Heart left ventricle (tissue), 16 donors: ENCODE results near the gene TMEM38A. TPM values are rescaled to one million over a fixed set of nuclear protein-coding genes. Genes with fewer than 3 reads are reported as not detected.

Source experiments
- ATAC-seq, 4 donors: fragments of 200-7000 bp; cut with Tn5 transposase; one replicate each; pipeline ENCODE4 v1.9.1; 2020 to 2022; ENCODE audit warnings: moderate library complexity in 4 of 4, mild to moderate bottlenecking in 3 of 4, moderate number of reproducible peaks in 1 of 4
- DNase-seq, 5 donors: peaks; one replicate each; pipeline ENCODE4 v3.0.0-alpha.2; 2020
- H3K27ac ChIP-seq, 12 donors: fragments of 200-600 bp; sonication (generic) in 4 of 12; one replicate each; pipeline versions ENCODE4 v1.5.0 to v1.8.0; 2016 to 2022; ENCODE audit warnings: mild to moderate bottlenecking in 2 of 12
- H3K27me3 ChIP-seq, 9 donors: fragments of 200-600 bp; sonication (generic) in 2 of 9; one replicate each; pipeline versions ENCODE4 v1.5.1 to v1.8.0; 2016 to 2022; ENCODE audit warnings: mild to moderate bottlenecking in 3 of 9
- H3K36me3 ChIP-seq, 9 donors: fragments of 200-600 bp; sonication (generic) in 2 of 9; one replicate each; pipeline versions ENCODE4 v1.5.0 to v1.8.0; 2018 to 2022; ENCODE audit warnings: mild to moderate bottlenecking in 2 of 9
- H3K4me1 ChIP-seq, 12 donors: fragments of 200-600 bp; sonication (generic) in 4 of 12; one replicate each; pipeline versions ENCODE4 v1.5.0 to v1.8.0; 2016 to 2022; ENCODE audit warnings: mild to moderate bottlenecking in 3 of 12
- H3K4me3 ChIP-seq, 12 donors: fragments of 200-600 bp; sonication (generic) in 4 of 12; one replicate each; pipeline versions ENCODE4 v1.5.0 to v1.8.0; 2017 to 2022; ENCODE audit warnings: mild to moderate bottlenecking in 9 of 12, moderate library complexity in 4 of 12
- H3K9me3 ChIP-seq, 12 donors: fragments of 200-600 bp; sonication (generic) in 4 of 12; one replicate each; pipeline versions ENCODE4 v1.5.0 to v1.8.0; 2016 to 2022; ENCODE audit warnings: mild to moderate bottlenecking in 1 of 12
- CTCF ChIP-seq, 12 donors: fragments of 200-600 bp; sonication (generic) in 4 of 12; IDR thresholded peaks; one replicate each; pipeline versions ENCODE4 v1.5.0 to v1.8.0; 2018 to 2022; ENCODE audit warnings: antibody characterized with exemption in 12 of 12, mild to moderate bottlenecking in 5 of 12
- POLR2A ChIP-seq, 2 donors: fragments of 450-650 bp; IDR thresholded peaks; one replicate each; pipeline ENCODE4 v1.6.1; 2017; ENCODE audit warnings: antibody characterized with exemption in 2 of 2, mild to moderate bottlenecking in 2 of 2, moderate library complexity in 2 of 2
- WGBS, 4 donors: extraction: QIAGEN DNeasy Blood & Tissue Kit in 2 of 4; methylation state at CpG; one replicate each; pipeline versions ENCODE4 v1.1.5 to v1.1.7; 2013 to 2018; 5-methylcytosine and 5-hydroxymethylcytosine counted together
- intact Hi-C, 10 donors: fragments of 100-400 bp; cut with DNase I; formaldehyde crosslinking; loops; one replicate each; pipeline versions ENCODE4 v1.11.1 to v1.14.2; 2022
- long read RNA-seq, 3 donors: library from polyadenylated mRNA; unstranded; transcript quantifications; one replicate each; pipeline ENCODE4 v2.0.0, GENCODE V29; 2020 to 2021
- polyA plus RNA-seq, 2 donors: library from polyadenylated mRNA; stranded (reverse); fragments of 200-250 nt; gene quantifications; one replicate each; pipeline ENCODE4 v1.2.3, GENCODE V29; 2013
- total RNA-seq, 9 donors: library from RNA; depleted of rRNA in 2 of 9; stranded (reverse); fragments of >200 nt in 2 of 9; fragmentation: NEBNext Ultra II Directional in 3 of 9; extraction: Animal tissue kit (Norgen Biotek cat#: 25700) in 3 of 9; gene quantifications; one replicate each; pipeline versions ENCODE4 v1.1.0 to v1.2.4, GENCODE V29; 2016 to 2023
- donor health status: ischemic (EF 13 %, LVEDD 7.1; RV severe dilation, severe dysfunction).
- donor health status: healthy with polysubstance abuse.
- donor health status: DM: no; HTN: yes; CAD: no.
- donor health status: DM: no; HTN: no; CAD: no.
- donor health status: ischemic (EF 25% LVEDD 6.9; RV normal size, moderate dysfunction).
- donor health status: ischemic (EF 25% LVEDD 5.7; RV mildly dilated, moderate dysfunction).
- donor health status: healthy.
- donor health status: DM: yes; HTN: yes; CAD: no.
- donor health status: ischemic (EF 35%, LVEDD 5.7; RV mildly dilated, moderate dysfunction).
- donor health status: nonischemic (EF 11% LVEDD 7.7; RV severe dilation, severe dysfunction).
- donor health status: DM: yes; HTN: yes; CAD: no.
- donor health status: PGD.
- donor health status: ischemic (EF 29% LVEDD 5.4; RV normal size, mild dysfunction).
- donor health status: nonischemic (EF 23%, LVEDD 6.1; RV moderate dilation, normal function).

The TMEM38A gene
- total RNA-seq (10 to 100 TPM; 13.7 to 37.3 (median 27.2) TPM), polyA plus RNA-seq (10 to 100 TPM; 26.6 to 47.4 TPM)
- long read RNA-seq, donor 1, transcript TMEM38A-201 (6 exons, 2,649 nt) = major isoform, 89 of 117 reads
- long read RNA-seq, donor 1, transcript TMEM38A-202 (3 exons, 798 nt) = minor isoform, 6 of 117 reads
- long read RNA-seq, donor 1, partial matches to known transcripts = 4 of 117 reads
- long read RNA-seq, donor 1, other reads (novel, unspliced or antisense) = 18 of 117 reads
- long read RNA-seq, donor 2, transcript TMEM38A-201 (6 exons, 2,649 nt) = major isoform, 194 of 222 reads
- long read RNA-seq, donor 2, partial matches to known transcripts = 20 of 222 reads
- long read RNA-seq, donor 2, other reads (novel, unspliced or antisense) = 5 of 222 reads
- long read RNA-seq, donor 3, transcript TMEM38A-201 (6 exons, 2,649 nt) = major isoform, 60 of 73 reads
- long read RNA-seq, donor 3, partial matches to known transcripts = 11 of 73 reads
- long read RNA-seq, donor 3, other reads (novel, unspliced or antisense) = 1 of 73 reads

GRCh38 chr19:16660763-16661479 lies at the start of gene TMEM38A:
Gene TMEM38A (plus strand): TSS chr19:16661139. CDS start chr19:16661218, 79 bp downstream.
- DNase-seq = peak; percentile 53 to 81 (median 70)
- H3K9me3 ChIP-seq = no peaks in the 10 kb centered on the region
- peak within 1 kb of the TSS; percentile 68 to 90 (median 82) for H3K4me3 ChIP-seq
- peaks cover 6 to 55% (median 32%) of the 10 kb centered on the region in 12 donors for H3K4me1 ChIP-seq
- intact Hi-C loops = loop anchor here in 5 of 10 donors (1.0 to 5.0 kb wide), 5 partner anchors 32 to 89 kb away; partner anchors contain the start of genes MED26 (in 5 of the 5) and SLC35E1 (in 1 of the 5)
- peaks cover 0 to 34% (median 27%) of the 10 kb centered on the region in 9 donors for H3K36me3 ChIP-seq
- WGBS, 4 donors = 0 to 2% (median 1%) methylated on average over 19 to 76 of the region's 76 CpGs
- TF ChIP-seq CTCF (IDR thresholded peaks at IDR 0.05) (no peak), POLR2A (IDR thresholded peaks at IDR 0.05) (peak in 1 of 2 donors; percentile 31)
- peak within 1 kb of the TSS; percentile 83 to 96 (median 94) for H3K27ac ChIP-seq
- no peaks in the 10 kb centered on the region for H3K27me3 ChIP-seq
- peak; percentile 5 to 54 (median 37) for ATAC-seq

GRCh38 chr19:16612636-16613035 lies 48.3 kb upstream of the TMEM38A start:
- DNase-seq (no peak), ATAC-seq (no peak)
- TF ChIP-seq POLR2A (IDR thresholded peaks at IDR 0.05) (no peak), CTCF (IDR thresholded peaks at IDR 0.05) (peak in 1 of 12 donors; percentile 5)
- intact Hi-C loops = no loop called here
- Histone ChIP-seq H3K36me3 (no peaks in the 10 kb centered on the region), H3K27me3 (no peaks in the 10 kb centered on the region), H3K4me3 (no peak overlapping the region), H3K4me1 (peaks cover 6 to 79% (median 40%) of the 10 kb centered on the region in 12 donors), H3K9me3 (no peaks in the 10 kb centered on the region), H3K27ac (peak overlapping the region in 10 of 12 donors; percentile 8 to 76 (median 58))
- WGBS, 4 donors = 47 to 55% (median 53%) methylated on average over 3 of the region's 3 CpGs

- ATAC-seq = no peak
- Histone ChIP-seq H3K4me3 (no peak overlapping the region), H3K27me3 (no peaks in the 10 kb centered on the region), H3K9me3 (no peaks in the 10 kb centered on the region), H3K36me3 (no peaks in the 10 kb centered on the region), H3K4me1 (peaks cover 6 to 79% (median 35%) of the 10 kb centered on the region in 12 donors), H3K27ac (peak overlapping the region in 1 of 12 donors; percentile 73)
- no peak for DNase-seq
- intact Hi-C loops = no loop called here
- TF ChIP-seq CTCF (IDR thresholded peaks at IDR 0.05) (no peak), POLR2A (IDR thresholded peaks at IDR 0.05) (no peak)
- WGBS, 4 donors = 76 to 87% (median 82%) methylated on average over 2 of the region's 2 CpGs
Observed at GRCh38 chr19:16613841-16614240, 47.1 kb upstream of the TMEM38A start.

GRCh38 chr19:16614941-16615340 lies 46.0 kb upstream of the TMEM38A start:
- no peak for ATAC-seq
- intact Hi-C loops = no loop called here

More at GRCh38 chr19:16614941-16615340, 46.0 kb upstream of the TMEM38A start:
- H3K27ac ChIP-seq = peak overlapping the region in 1 of 12 donors; percentile 44
- H3K9me3 ChIP-seq = no peaks in the 10 kb centered on the region
- WGBS, 4 donors = 40 to 45% (median 43%) methylated on average over 2 of the region's 2 CpGs
- DNase-seq = no peak
- H3K4me3 ChIP-seq = no peak overlapping the region
- H3K36me3 ChIP-seq = no peaks in the 10 kb centered on the region
- TF ChIP-seq CTCF (IDR thresholded peaks at IDR 0.05) (no peak), POLR2A (IDR thresholded peaks at IDR 0.05) (no peak)
- H3K27me3 ChIP-seq = no peaks in the 10 kb centered on the region
- H3K4me1 ChIP-seq = peaks cover 6 to 87% (median 41%) of the 10 kb centered on the region in 12 donors
